Tongue (tissue), 2 donors: ENCODE results near the gene WASL. TPM values are rescaled to one million over a fixed set of nuclear protein-coding genes. Genes with fewer than 3 reads are reported as not detected.
"Not testable (repeated sequence)": the region's sequence is repeated elsewhere in the genome, so short reads cannot be mapped to it uniquely, and the experiment has no call there.

Experiments
- DNase-seq: peaks from one replicate; pipeline ENCODE4 v3.0.0-alpha.2; 2015
- total RNA-seq: library from RNA; depleted of rRNA; stranded (reverse); fragments of >200 nt; gene quantifications from one replicate; pipeline ENCODE4 v1.2.3, GENCODE V29; 2014

The WASL gene
- total RNA-seq, 1 donor from 2014 or later, result 30.6 TPM

- no peak for DNase-seq
Observed at GRCh38 chr7:123658023-123658422, 90.8 kb downstream of the WASL start.

- peak; percentile 31 for DNase-seq
Observed at GRCh38 chr7:123657304-123657685, 91.5 kb downstream of the WASL start.

GRCh38 chr7:123656544-123657303 is 92.1 kb downstream of the WASL start:
- DNase-seq, result no peak

- DNase-seq, result peak; percentile 78
Observed at GRCh38 chr7:123655614-123656013, 93.2 kb downstream of the WASL start, which contains the start of gene LMOD2. Gene LMOD2 (plus strand): TSS chr7:123655866. CDS start chr7:123655964, 98 bp downstream.

- no peak for DNase-seq
Observed at GRCh38 chr7:123653162-123653561, 95.6 kb downstream of the WASL start.

GRCh38 chr7:123652406-123652805 is 96.4 kb downstream of the WASL start:
- no peak for DNase-seq

- no peak for DNase-seq
Observed at GRCh38 chr7:123650595-123650994, 98.2 kb downstream of the WASL start.

GRCh38 chr7:123649964-123650363 is 98.8 kb downstream of the WASL start:
- no peak for DNase-seq

- DNase-seq, result no peak
Observed at GRCh38 chr7:123647106-123647730, 101.6 kb downstream of the WASL start.

- DNase-seq, result peak; percentile 43
Observed at GRCh38 chr7:123645516-123645915, 103.3 kb downstream of the WASL start.

- peak; percentile 21 for DNase-seq
Observed at GRCh38 chr7:123643495-123644441, 105.0 kb downstream of the WASL start.

- DNase-seq, result no peak
Observed at GRCh38 chr7:123641901-123642300, 106.9 kb downstream of the WASL start.

- no peak for DNase-seq
Observed at GRCh38 chr7:123640583-123640982, 108.2 kb downstream of the WASL start.

GRCh38 chr7:123639631-123640030 is 109.2 kb downstream of the WASL start:
- no peak for DNase-seq

GRCh38 chr7:123637878-123638277 is 110.9 kb downstream of the WASL start:
- DNase-seq, result no peak

- DNase-seq, result no peak
Observed at GRCh38 chr7:123637203-123637602, 111.6 kb downstream of the WASL start.

GRCh38 chr7:123635551-123636359 is 113.0 kb downstream of the WASL start:
- DNase-seq, result peak; percentile 39

GRCh38 chr7:123634011-123634573 is 114.7 kb downstream of the WASL start:
- not testable (repeated sequence) for DNase-seq

- DNase-seq, result no peak
Observed at GRCh38 chr7:123633553-123633952, 115.2 kb downstream of the WASL start.

GRCh38 chr7:123632808-123633207 is 116.0 kb downstream of the WASL start:
- DNase-seq, result no peak
